GM23248 (cell line): Measurements from ENCODE around the gene CLCN6. TPM values are rescaled to one million over a fixed set of nuclear protein-coding genes. Genes with fewer than 3 reads are reported as not detected.
A peak's percentile ranks its signal among the peaks of the same experiment; 100 is the strongest.

Source experiments
- DNase-seq: peaks from one replicate; pipeline ENCODE4 v3.0.0-alpha.2; 2015
- H2AFZ ChIP-seq: fragments of 200-600 bp; sonication (generic); 2 replicates; pipeline ENCODE4 v1.6.1; 2016; ENCODE audit warnings: antibody characterized with exemption
- H3F3A ChIP-seq: fragments of 200-600 bp; sonication (generic); 2 replicates; pipeline ENCODE4 v1.6.1; 2016; ENCODE audit warnings: mild to moderate bottlenecking, antibody characterized with exemption, mixed run types; ENCODE audit not compliant: insufficient read depth
- H3K27ac ChIP-seq: fragments of 200-600 bp; sonication (generic); 2 replicates; pipeline ENCODE4 v1.5.1; 2016; ENCODE audit warnings: mild to moderate bottlenecking
- H3K27me3 ChIP-seq: fragments of 200-600 bp; sonication (generic); replicated peaks from 2 replicates; pipeline ENCODE4 v1.6.1; 2016; ENCODE audit warnings: mild to moderate bottlenecking; ENCODE audit not compliant: insufficient read depth
- H3K36me3 ChIP-seq: fragments of 200-600 bp; sonication (generic); 2 replicates; pipeline ENCODE4 v1.6.1; 2016; ENCODE audit warnings: low read depth, mild to moderate bottlenecking
- H3K4me1 ChIP-seq: fragments of 200-600 bp; sonication (generic); 2 replicates; pipeline ENCODE4 v1.6.1; 2016; ENCODE audit warnings: mild to moderate bottlenecking; ENCODE audit not compliant: insufficient read depth
- H3K4me2 ChIP-seq: fragments of 200-600 bp; sonication (generic); one replicate; pipeline ENCODE4 v1.6.1; 2016; ENCODE audit warnings: mild to moderate bottlenecking; ENCODE audit not compliant: unreplicated experiment
- H3K4me3 ChIP-seq: fragments of 200-600 bp; sonication (generic); 2 replicates; pipeline ENCODE4 v1.5.1; 2016; ENCODE audit warnings: mild to moderate bottlenecking
- H3K79me2 ChIP-seq: fragments of 200-600 bp; sonication (generic); 2 replicates; pipeline ENCODE4 v1.6.1; 2016; ENCODE audit warnings: mild to moderate bottlenecking; ENCODE audit not compliant: insufficient read depth
- H3K9ac ChIP-seq: fragments of 200-600 bp; sonication (generic); 2 replicates; pipeline ENCODE4 v1.6.1; 2016; ENCODE audit warnings: mild to moderate bottlenecking
- H3K9me2 ChIP-seq: fragments of 200-600 bp; sonication (generic); 2 replicates; pipeline ENCODE4 v1.6.1; 2016; ENCODE audit warnings: mixed run types, mild to moderate bottlenecking, moderate library complexity; ENCODE audit not compliant: insufficient read depth
- H3K9me3 ChIP-seq: fragments of 200-600 bp; sonication (generic); one replicate; pipeline ENCODE4 v1.6.1; 2017; ENCODE audit warnings: low read depth
- H4K20me1 ChIP-seq: fragments of 200-600 bp; sonication (generic); 2 replicates; pipeline ENCODE4 v1.6.0; 2016; ENCODE audit not compliant: insufficient read depth
- EZH2 ChIP-seq: fragments of 200-600 bp; sonication (generic); IDR thresholded peaks from 2 replicates; pipeline ENCODE4 v1.6.1; 2018; ENCODE audit warnings: antibody characterized with exemption, mild to moderate bottlenecking; ENCODE audit not compliant: insufficient read depth, poor library complexity, severe bottlenecking
- EZH2phosphoT487 ChIP-seq: fragments of 200-600 bp; sonication (generic); IDR thresholded peaks from 2 replicates; pipeline ENCODE4 v1.6.1; 2018; ENCODE audit warnings: antibody characterized with exemption, moderate library complexity, mild to moderate bottlenecking, low read depth; ENCODE audit not compliant: insufficient read depth
- WGBS, 2 experiments: methylation state at CpG; one replicate each; pipeline ENCODE4 v1.1.6; 2015 to 2017; ENCODE audit warnings: low lambda C conversion rate in 2 of 2, low coverage in 1 of 2; ENCODE audit errors: missing lambda C conversion rate in 2 of 2; 5-methylcytosine and 5-hydroxymethylcytosine counted together
- in situ Hi-C: fragments of 300-500 bp; cut with MboI; formaldehyde crosslinking; loops from 2 replicates; pipeline ENCODE4 v1.15.0; 2020
- polyA plus RNA-seq: library from polyadenylated mRNA; unstranded; fragments of >200 nt; fragmentation: Nextera tagmentation; extraction: Ambion mirVana; gene quantifications from 2 replicates; pipeline ENCODE4 v1.2.1, GENCODE V29; 2016
- total RNA-seq: library from RNA; depleted of rRNA; stranded (reverse); fragments of >200 nt; shearing (Covaris generic); gene quantifications from 2 replicates; pipeline ENCODE4 v1.2.3, GENCODE V29; 2014

Gene CLCN6
- total and polyA plus RNA-seq, 2 experiments from 2014 or later, result 4.9 to 5.4 TPM

GRCh38 chr1:11784256-11784992 is 21.6 kb upstream of the CLCN6 start:
- Histone ChIP-seq H4K20me1 (no peaks in the 10 kb centered on the region), H3K4me3 (peak overlapping the region; percentile 60; the same call in 1 of the 2 replicates), H3K27me3 (no peaks in the 10 kb centered on the region), H3K36me3 (no peaks in the 10 kb centered on the region), H2AFZ (peak overlapping the region; percentile 60), H3K27ac (no peak overlapping the region), H3K9me3 (no peaks in the 10 kb centered on the region), H3K9me2 (no peaks in the 10 kb centered on the region), H3K4me1 (peaks cover 12% of the 10 kb centered on the region), H3K9ac (peak overlapping the region; percentile 27; the same call in 1 of the 2 replicates), H3K79me2 (no peaks in the 10 kb centered on the region), H3K4me2 (peak overlapping the region; percentile 66), H3F3A (no peaks in the 10 kb centered on the region)
- WGBS, 2 experiments, result 74 to 77% methylated on average over 21 of the region's 21 CpGs
- in situ Hi-C loops, result no loop called here
- TF ChIP-seq EZH2, result no peak
- TF ChIP-seq EZH2phosphoT487, result no peak
- DNase-seq, result no peak

GRCh38 chr1:11784993-11785769 is 20.8 kb upstream of the CLCN6 start:
- H3K9me3 ChIP-seq, result no peaks in the 10 kb centered on the region
- peaks cover 12% of the 10 kb centered on the region for H3K4me1 ChIP-seq
- 10 to 14% methylated on average over 23 to 26 of the region's 30 CpGs for WGBS, 2 experiments
- TF ChIP-seq EZH2phosphoT487 (no peak), EZH2 (no peak)
- peak overlapping the region; percentile 60 for H2AFZ ChIP-seq
- no peaks in the 10 kb centered on the region for H3K36me3 ChIP-seq
- peak; percentile 62 for DNase-seq
- in situ Hi-C loops, result no loop called here
- H4K20me1 ChIP-seq, result no peaks in the 10 kb centered on the region
- H3K4me2 ChIP-seq, result peak overlapping the region; percentile 66
- no peaks in the 10 kb centered on the region for H3K9me2 ChIP-seq
- H3K27ac ChIP-seq, result no peak overlapping the region
- H3K9ac ChIP-seq, result peak overlapping the region; percentile 27; the same call in 1 of the 2 replicates
- no peaks in the 10 kb centered on the region for H3F3A ChIP-seq
- no peaks in the 10 kb centered on the region for H3K79me2 ChIP-seq
- no peaks in the 10 kb centered on the region for H3K27me3 ChIP-seq
- H3K4me3 ChIP-seq, result peak overlapping the region; percentile 60

- no peaks in the 10 kb centered on the region for H3K9me2 ChIP-seq
- no peaks in the 10 kb centered on the region for H4K20me1 ChIP-seq
- 39% methylated on average over 5 of the region's 5 CpGs for WGBS, 2 experiments
- no peaks in the 10 kb centered on the region for H3K27me3 ChIP-seq
- H2AFZ ChIP-seq, result no peak overlapping the region
- H3K4me3 ChIP-seq, result no peak overlapping the region
- DNase-seq, result no peak
- no peaks in the 10 kb centered on the region for H3K36me3 ChIP-seq
- no peaks in the 10 kb centered on the region for H3F3A ChIP-seq
- H3K79me2 ChIP-seq, result no peaks in the 10 kb centered on the region
- no peak overlapping the region for H3K27ac ChIP-seq
- no peaks in the 10 kb centered on the region for H3K9me3 ChIP-seq
- H3K4me1 ChIP-seq, result peaks cover 21% of the 10 kb centered on the region
- H3K4me2 ChIP-seq, result no peak overlapping the region
- TF ChIP-seq EZH2 (no peak), EZH2phosphoT487 (no peak)
- no peak overlapping the region for H3K9ac ChIP-seq
- in situ Hi-C loops, result no loop called here
Measured at GRCh38 chr1:11786168-11786567, 19.8 kb upstream of the CLCN6 start.

GRCh38 chr1:11787251-11787803 is 18.7 kb upstream of the CLCN6 start:
- Histone ChIP-seq H2AFZ (peak overlapping the region; percentile 53), H3K4me1 (peaks cover 28% of the 10 kb centered on the region), H3K36me3 (no peaks in the 10 kb centered on the region), H3K9me3 (no peaks in the 10 kb centered on the region), H3K9ac (no peak overlapping the region), H3K9me2 (no peaks in the 10 kb centered on the region), H3K4me3 (no peak overlapping the region), H3K79me2 (no peaks in the 10 kb centered on the region), H3K27me3 (no peaks in the 10 kb centered on the region), H3F3A (no peaks in the 10 kb centered on the region), H3K27ac (peak overlapping the region; percentile 19), H4K20me1 (no peaks in the 10 kb centered on the region), H3K4me2 (peak overlapping the region; percentile 65)
- peak; percentile 68 for DNase-seq
- WGBS, 2 experiments, result 6 to 7% methylated on average over 15 to 16 of the region's 16 CpGs
- in situ Hi-C loops, result no loop called here
- TF ChIP-seq EZH2phosphoT487, result no peak
- no peak for TF ChIP-seq EZH2
